Dendritic cell treated with granulocyte-macrophage colony-stimulating factor and Interleukin-4, amounts not matched to agents 40 ng/mL and 50 ng/mL, for 4 days (primary cell): Measurements from ENCODE around the gene SLC4A4.

ENCODE experiments used
- H3K27ac Mint-ChIP-seq: one replicate; pipeline ENCODE4 v1.8.0; 2022; ENCODE audit warnings: mild to moderate bottlenecking, mixed read lengths
- H3K27me3 Mint-ChIP-seq: one replicate; pipeline ENCODE4 v1.8.0; 2022; ENCODE audit warnings: mild to moderate bottlenecking, mixed read lengths
- H3K36me3 Mint-ChIP-seq: one replicate; pipeline ENCODE4 v1.8.0; 2022; ENCODE audit warnings: low read depth, mixed read lengths
- H3K4me1 Mint-ChIP-seq: one replicate; pipeline ENCODE4 v1.8.0; 2022; ENCODE audit warnings: low read depth, mixed read lengths
- H3K4me3 Mint-ChIP-seq: one replicate; pipeline ENCODE4 v1.8.0; 2022; ENCODE audit warnings: mild to moderate bottlenecking, moderate library complexity, mixed read lengths
- H3K9me3 Mint-ChIP-seq: one replicate; pipeline ENCODE4 v1.8.0; 2022; ENCODE audit warnings: mixed read lengths
- intact Hi-C: fragments of 100-400 bp; cut with micrococcal nuclease; formaldehyde crosslinking; loops from one replicate; pipeline ENCODE4 v1.15.0; 2022

The SLC4A4 gene

DNA sequence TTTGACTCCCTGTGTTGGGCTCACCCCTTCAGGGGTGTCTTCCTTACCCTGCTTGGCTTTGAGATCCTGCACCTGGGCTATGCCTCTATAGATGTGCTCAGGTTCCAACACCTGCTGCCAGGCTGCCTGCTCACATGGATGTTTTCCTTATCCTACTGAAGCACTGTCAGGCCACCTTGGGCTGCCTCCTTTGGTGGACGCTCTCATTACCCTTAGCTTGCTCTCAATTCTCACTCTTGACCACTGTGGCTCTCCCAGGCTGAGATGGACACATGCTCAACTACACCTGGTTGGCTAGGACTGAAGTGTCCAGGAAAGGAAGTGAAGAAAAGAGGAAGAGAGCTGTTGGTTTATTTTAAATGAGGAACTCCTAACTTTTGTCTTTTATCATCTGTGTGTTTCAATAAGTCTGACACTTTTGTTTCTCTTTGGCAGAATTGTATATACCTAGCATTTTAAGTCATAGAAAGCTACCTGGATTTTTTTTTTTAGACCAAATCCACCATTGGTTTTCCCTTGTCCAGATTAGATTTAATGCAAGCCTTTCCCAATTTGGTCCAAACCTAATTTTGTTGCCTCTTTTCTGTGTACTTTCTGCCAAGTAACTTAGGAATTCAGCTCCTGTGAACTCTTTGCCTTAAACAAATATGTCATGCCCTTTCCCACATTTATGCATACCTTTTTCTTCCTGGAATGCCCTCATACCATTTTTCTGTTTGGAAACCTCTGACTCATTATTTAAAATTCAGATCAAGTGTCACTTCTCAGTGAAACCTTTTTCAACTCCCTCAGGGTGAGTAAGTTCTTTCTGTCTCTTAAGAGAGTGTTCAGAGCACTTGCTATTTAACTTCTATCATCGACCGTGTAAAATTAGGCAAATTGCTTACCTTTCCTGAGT, 269.2 kb downstream of the SLC4A4 start:
- H3K4me1 Mint-ChIP-seq, result no peaks in the 10 kb centered on the region
- no peaks in the 10 kb centered on the region for H3K36me3 Mint-ChIP-seq
- no peak overlapping the region for H3K4me3 Mint-ChIP-seq
- intact Hi-C loops, result no loop called here
- H3K9me3 Mint-ChIP-seq, result peaks cover 15% of the 10 kb centered on the region
- H3K27me3 Mint-ChIP-seq, result no peaks in the 10 kb centered on the region
- no peak overlapping the region for H3K27ac Mint-ChIP-seq

DNA sequence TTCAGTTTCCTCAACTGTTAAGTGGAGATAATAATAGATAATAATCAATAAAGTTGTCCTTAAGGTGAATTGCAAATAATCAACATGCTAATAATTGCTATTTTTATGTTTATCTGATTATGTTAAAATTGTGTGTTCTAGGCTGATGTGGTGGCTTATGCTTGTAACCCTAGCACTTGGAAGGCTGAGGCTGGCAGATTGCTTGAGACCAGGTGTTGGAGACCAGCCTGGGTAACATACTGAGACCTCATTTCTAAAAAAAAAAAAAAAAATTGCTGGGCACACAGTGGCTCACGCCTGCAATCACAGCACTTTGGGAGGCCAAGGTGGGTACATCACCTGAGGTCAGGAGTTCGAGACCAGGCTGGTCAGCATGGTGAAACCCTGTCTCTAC, 269.9 kb downstream of the SLC4A4 start:
- no peaks in the 10 kb centered on the region for H3K4me1 Mint-ChIP-seq
- no peak overlapping the region for H3K4me3 Mint-ChIP-seq
- no peaks in the 10 kb centered on the region for H3K36me3 Mint-ChIP-seq
- no peak overlapping the region for H3K27ac Mint-ChIP-seq
- H3K27me3 Mint-ChIP-seq, result no peaks in the 10 kb centered on the region
- intact Hi-C loops, result no loop called here
- peaks cover 15% of the 10 kb centered on the region for H3K9me3 Mint-ChIP-seq

DNA sequence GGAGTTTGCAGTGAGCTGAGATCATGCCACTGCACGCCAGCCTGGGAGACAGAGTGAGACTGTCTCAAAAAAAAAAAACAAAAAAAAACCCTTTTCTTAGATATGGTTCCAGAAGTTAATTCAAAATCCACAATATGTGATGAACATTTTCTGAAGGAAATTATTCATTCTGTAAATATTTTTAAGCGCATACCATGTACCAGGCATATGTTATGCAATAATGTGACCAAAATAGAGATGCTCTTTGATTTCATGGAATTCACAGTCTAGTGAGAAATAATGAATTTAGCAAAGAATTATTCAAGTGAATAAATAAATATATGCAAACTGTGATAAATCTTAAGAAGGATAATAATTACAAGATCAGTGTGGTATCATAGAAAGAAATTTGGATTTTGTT, 270.3 kb downstream of the SLC4A4 start:
- intact Hi-C loops, result no loop called here
- H3K27me3 Mint-ChIP-seq, result no peaks in the 10 kb centered on the region
- H3K36me3 Mint-ChIP-seq, result no peaks in the 10 kb centered on the region
- H3K4me1 Mint-ChIP-seq, result no peaks in the 10 kb centered on the region
- H3K9me3 Mint-ChIP-seq, result peaks cover 15% of the 10 kb centered on the region
- H3K27ac Mint-ChIP-seq, result no peak overlapping the region
- no peak overlapping the region for H3K4me3 Mint-ChIP-seq

DNA sequence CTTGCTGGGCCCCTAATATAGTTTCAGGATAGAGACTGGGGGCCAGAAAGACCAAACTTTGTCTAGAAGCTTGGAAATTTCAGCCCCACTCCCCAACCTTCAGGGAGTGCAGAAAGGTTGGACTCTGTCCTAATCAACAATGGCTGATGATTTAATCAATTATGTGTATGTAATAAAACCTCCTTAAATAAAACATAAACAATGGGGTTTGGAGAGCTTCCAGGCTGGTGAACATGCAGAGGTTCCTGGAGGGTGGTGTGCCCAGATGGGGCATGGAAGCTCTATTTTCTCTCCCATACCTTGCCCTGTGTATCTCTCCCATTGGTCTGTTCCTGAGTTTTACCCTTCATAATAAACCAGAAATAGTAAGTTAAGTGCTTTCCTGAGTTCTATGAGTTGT, 270.8 kb downstream of the SLC4A4 start:
- Mint-ChIP-seq H3K4me3 (no peak overlapping the region), H3K4me1 (no peaks in the 10 kb centered on the region), H3K36me3 (no peaks in the 10 kb centered on the region), H3K27ac (no peak overlapping the region), H3K9me3 (peaks cover 15% of the 10 kb centered on the region), H3K27me3 (no peaks in the 10 kb centered on the region)
- intact Hi-C loops, result no loop called here

DNA sequence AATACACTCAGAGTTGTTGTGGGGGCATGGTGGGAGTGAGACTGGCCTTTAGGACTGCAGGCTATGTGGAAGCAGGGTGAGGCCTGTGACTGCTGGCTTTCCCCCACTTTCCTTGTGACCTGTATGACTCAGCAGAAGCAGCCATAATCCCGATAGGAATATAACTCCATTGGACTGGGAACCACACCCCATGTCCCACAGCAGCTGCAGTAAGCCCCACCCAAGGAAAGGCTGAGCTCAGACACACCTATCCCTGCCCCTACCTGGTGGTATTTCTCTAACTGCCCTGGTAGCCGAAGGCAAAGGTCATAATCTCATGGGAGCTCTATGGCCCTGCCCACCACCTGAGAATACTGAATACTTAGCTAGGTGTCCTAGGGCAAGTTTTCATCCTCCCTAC, 275.8 kb downstream of the SLC4A4 start:
- intact Hi-C loops, result no loop called here
- H3K27ac Mint-ChIP-seq, result no peak overlapping the region

DNA sequence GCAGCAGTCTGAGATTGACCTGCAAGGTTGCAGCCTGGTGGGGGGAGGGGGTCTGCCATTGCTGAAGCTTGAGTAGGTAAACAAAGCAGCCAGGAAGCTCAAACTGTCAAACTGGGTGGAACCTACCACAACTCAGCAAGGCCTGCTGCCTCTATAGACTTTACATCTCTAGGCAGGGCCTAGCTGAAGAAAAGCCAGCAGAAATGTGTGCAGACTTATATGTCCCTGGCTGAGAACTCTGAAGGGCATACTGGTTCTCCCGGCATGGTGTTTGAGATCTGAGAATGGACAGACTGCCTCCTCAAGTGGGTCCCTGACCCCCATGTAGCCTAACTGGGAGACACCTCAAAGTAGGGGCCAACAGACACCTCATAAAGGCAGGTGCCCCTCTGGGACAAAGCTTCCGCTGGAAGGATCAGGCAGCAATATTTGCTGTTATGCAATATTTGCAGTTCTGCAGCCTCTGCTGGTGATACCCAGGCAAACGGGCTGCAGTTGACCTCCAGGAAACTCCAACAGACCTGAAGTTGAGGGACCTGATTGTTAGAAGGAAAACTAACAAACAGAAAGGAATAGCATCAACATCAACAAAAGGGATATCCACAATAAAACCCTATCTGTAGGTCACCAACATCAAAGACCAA, 277.5 kb downstream of the SLC4A4 start:
- Mint-ChIP-seq H3K4me1 (no peaks in the 10 kb centered on the region), H3K36me3 (no peaks in the 10 kb centered on the region), H3K27ac (no peak overlapping the region), H3K27me3 (no peaks in the 10 kb centered on the region), H3K4me3 (no peak overlapping the region), H3K9me3 (peaks cover 41% of the 10 kb centered on the region)
- intact Hi-C loops, result no loop called here

More for the DNA sequence above, 275.8 kb downstream of the SLC4A4 start:
- Mint-ChIP-seq H3K27me3 (no peaks in the 10 kb centered on the region), H3K9me3 (peaks cover 36% of the 10 kb centered on the region), H3K4me3 (no peak overlapping the region), H3K36me3 (no peaks in the 10 kb centered on the region), H3K4me1 (no peaks in the 10 kb centered on the region)
